Epidermal melanocyte (primary cell): ENCODE results near the gene FRAS1.

ENCODE experiments used
- DNase-seq: peaks from one replicate; pipeline ENCODE4 v3.0.0; 2011; ENCODE audit warnings: low spot score; ENCODE audit not compliant: insufficient read length

FRAS1 gene

GRCh38 chr4:78510108-78510507, 453.0 kb downstream of the FRAS1 start:
- DNase-seq, result no peak

GRCh38 chr4:78510681-78511080, 453.6 kb downstream of the FRAS1 start:
- no peak for DNase-seq

GRCh38 chr4:78512357-78512920, 455.3 kb downstream of the FRAS1 start:
- no peak for DNase-seq

GRCh38 chr4:78513411-78513975, 456.4 kb downstream of the FRAS1 start:
- no peak for DNase-seq

- no peak for DNase-seq
Measured at GRCh38 chr4:78517050-78517652, 460.0 kb downstream of the FRAS1 start.

GRCh38 chr4:78518561-78518960, 461.4 kb downstream of the FRAS1 start:
- no peak for DNase-seq

GRCh38 chr4:78519962-78520361, 462.8 kb downstream of the FRAS1 start:
- DNase-seq, result no peak

- DNase-seq, result no peak
Measured at GRCh38 chr4:78520808-78521226, 463.7 kb downstream of the FRAS1 start.

GRCh38 chr4:78524009-78524408, 466.9 kb downstream of the FRAS1 start:
- no peak for DNase-seq

GRCh38 chr4:78525559-78525958, 468.4 kb downstream of the FRAS1 start:
- DNase-seq, result no peak

- DNase-seq, result no peak
Measured at GRCh38 chr4:78527103-78527502, 470.0 kb downstream of the FRAS1 start.

GRCh38 chr4:78527555-78527954, 470.4 kb downstream of the FRAS1 start:
- no peak for DNase-seq

- DNase-seq, result no peak
Measured at GRCh38 chr4:78528327-78528726, 471.2 kb downstream of the FRAS1 start.

GRCh38 chr4:78529569-78530209, 472.6 kb downstream of the FRAS1 start:
- DNase-seq, result no peak

GRCh38 chr4:78532046-78532445, 474.9 kb downstream of the FRAS1 start:
- no peak for DNase-seq

- no peak for DNase-seq
Measured at GRCh38 chr4:78533854-78534253, 476.7 kb downstream of the FRAS1 start.

GRCh38 chr4:78534286-78534955, 477.3 kb downstream of the FRAS1 start:
- no peak for DNase-seq

GRCh38 chr4:78542373-78542772, 485.2 kb downstream of the FRAS1 start:
- DNase-seq, result no peak

GRCh38 chr4:78543424-78544125, 486.5 kb downstream of the FRAS1 start:
- no peak for DNase-seq

GRCh38 chr4:78544678-78545077, 487.6 kb downstream of the FRAS1 start:
- no peak for DNase-seq
